NCI-H128 (cell line): ENCODE data around the gene LAPTM5.
"Not testable (repeated sequence)": the region's sequence is repeated elsewhere in the genome, so short reads cannot be mapped to it uniquely, and the experiment has no call there.

Experiments
- DNase-seq: peaks from one replicate; lab custom pipeline; 2025; ENCODE audit not compliant: unreplicated experiment; lab: John Stamatoyannopoulos, UW

Gene LAPTM5

DNA sequence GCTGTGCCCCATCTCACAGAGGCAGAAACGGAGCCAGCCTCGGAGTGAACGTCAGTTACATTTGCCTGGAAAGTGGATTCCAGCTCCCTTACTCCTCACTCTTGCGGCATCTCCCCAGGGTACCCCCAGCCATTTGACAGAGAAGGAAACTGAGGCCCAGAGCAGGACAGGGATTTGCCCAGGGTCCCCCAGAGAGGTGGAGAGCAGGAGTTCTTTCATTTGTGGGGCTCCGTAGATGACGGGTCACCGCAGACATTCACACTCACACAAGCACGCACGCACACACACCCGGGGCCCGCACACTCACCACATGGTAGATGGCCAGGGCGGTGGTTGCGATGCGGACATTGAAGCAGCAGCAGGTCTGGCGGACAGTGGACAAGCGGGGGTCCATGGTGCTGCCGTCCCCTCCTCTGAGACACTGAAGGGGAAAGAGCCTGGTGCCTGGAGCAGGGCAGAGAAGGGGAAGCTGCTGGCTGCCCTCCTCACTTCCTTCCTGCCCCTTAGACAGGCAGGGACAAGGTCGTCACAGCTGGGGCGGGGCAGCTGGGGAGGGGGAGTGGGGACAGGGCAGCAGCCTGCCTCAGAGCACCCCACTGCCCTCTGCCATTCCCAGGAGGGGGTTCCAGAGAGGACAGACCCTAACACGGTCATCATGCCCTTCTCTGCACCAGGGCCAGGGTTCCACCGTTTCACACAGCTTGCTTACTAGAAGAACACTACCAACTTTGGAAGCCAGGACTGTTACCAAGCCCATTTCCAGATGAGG lies at the start of gene LAPTM5:
Gene LAPTM5, minus strand, starts transcription at position 423 of the 769 bp plus-strand sequence. Its CDS starts 29 bp downstream, at position 394.
- DNase-seq: no peak

DNA sequence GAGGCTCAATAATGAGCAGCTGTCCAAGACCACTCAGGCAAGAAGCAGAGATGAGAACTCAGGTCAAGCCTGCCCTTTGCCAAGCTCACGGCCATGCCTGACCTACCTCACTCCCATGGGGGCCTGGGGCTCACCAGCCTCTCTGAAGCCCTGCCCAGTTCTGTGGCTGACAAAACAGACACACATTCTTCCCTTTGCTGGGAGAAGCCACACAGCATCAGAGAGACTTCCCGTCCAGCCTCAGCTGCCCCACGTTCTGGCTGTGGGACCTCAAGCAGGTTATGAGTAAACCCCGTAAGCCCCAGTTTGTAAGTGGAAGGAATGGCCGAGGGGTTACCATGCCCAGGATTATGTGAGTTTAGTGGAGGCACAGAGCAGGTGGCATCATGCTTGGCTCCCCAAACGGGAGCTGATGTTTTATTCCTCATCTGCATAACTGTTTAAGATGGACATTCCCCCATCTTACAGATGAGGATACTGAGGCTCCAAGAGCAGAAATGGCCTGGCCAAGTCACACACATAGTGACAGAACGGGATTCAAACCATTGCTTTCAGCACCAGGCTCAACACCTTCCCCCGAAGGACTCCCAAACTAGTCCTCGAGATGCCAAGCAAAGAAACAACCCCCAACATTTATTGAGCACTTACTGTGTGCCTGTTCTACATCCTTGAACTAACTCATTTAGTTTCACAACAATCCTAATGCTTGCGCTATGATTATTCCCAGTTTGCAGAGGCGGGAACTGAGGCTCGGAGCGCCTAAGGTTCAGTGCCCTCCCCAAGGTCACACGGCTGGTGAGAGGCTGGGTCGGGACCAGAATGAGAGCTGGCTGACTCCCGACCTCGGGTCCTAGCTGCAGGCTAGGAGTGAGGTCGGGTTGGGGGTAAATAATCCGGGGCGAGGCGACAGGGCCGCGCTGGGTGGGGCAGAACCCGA lies 49.1 kb upstream of the LAPTM5 start:
- no peak for DNase-seq

- no peak for DNase-seq
Measured at GRCh38 chr1:30805304-30806003, 47.9 kb upstream of the LAPTM5 start.

DNA sequence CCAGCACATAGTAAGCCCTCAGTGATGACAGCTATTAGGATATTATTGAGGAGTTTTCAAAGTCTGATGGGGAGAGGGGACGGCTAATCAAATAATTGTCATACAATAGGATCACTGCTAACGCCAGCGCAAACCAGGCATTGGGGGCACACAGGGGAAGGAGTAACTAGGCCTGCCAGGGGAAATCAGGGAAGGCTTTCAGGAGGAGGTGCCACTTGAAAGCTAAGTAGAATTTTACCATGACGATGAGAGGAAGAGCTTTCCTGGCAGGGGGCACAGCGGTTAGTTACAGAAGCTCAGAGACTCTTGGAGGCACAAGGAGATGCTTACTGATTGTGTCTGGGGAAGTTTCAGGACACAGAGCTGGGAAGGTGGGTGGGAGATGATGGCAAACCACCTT lies 47.2 kb upstream of the LAPTM5 start:
- no peak for DNase-seq

DNA sequence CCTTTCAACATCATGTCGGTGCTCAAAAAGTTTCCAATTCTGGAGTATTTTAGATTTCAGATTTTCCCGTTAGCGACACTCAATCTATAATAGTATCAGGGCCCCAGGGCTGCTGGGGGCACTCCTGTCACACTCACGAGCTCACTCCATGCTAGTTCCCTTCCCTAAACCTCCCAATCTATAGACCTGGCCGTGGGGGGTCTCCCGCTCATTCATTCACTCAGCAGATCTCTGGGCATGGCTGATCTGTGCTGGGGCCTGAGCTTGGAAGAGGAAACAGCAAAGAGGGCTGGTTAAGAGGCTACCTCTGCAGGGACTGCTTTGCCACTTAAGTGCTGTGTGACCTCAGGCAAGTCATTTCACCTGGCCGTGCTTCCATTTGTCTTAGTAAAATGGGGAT lies 46.8 kb upstream of the LAPTM5 start:
- DNase-seq: no peak

DNA sequence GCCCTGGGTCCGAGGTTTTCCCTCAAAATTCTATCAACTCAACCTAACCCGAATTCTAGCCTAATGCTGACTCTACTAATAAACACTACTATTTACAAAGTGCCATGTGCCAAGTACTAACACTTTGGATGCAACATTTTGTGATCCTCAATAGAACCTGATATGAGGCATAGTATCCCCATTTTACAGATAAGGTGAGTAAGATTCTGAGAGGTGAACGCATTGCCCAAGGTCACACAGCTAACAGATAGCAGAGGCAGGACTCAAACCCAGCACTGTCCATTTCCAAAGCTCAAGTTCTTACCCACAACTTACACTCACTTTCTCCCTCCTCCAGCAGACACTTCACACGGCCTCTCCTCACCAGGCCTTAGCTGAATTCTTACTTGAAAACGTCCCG lies 46.0 kb upstream of the LAPTM5 start:
- DNase-seq: no peak

DNA sequence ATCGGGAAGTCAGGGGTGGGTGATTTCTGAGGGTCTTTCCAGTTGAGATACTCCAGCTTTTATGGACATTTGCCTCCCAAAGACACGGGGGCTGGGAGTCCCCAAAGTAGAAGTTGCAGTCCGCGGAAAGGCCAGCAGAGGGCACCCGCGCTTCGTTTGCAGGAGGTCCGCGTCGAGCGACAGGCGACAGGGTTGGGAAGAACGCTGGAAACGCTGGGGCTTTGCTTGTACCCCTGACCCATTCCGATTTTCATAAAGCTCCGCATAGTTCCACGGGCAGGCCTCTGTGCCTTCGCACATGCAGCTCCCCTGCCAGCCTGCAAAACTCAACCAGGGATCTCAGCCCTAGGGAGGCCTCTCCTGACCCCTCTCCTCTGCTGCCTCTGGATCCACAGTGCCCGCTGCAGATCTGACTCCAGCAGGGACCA lies 44.2 kb upstream of the LAPTM5 start:
- DNase-seq: peak; percentile 72

GRCh38 chr1:30799233-30799511 lies 41.6 kb upstream of the LAPTM5 start:
- DNase-seq: no peak

DNA sequence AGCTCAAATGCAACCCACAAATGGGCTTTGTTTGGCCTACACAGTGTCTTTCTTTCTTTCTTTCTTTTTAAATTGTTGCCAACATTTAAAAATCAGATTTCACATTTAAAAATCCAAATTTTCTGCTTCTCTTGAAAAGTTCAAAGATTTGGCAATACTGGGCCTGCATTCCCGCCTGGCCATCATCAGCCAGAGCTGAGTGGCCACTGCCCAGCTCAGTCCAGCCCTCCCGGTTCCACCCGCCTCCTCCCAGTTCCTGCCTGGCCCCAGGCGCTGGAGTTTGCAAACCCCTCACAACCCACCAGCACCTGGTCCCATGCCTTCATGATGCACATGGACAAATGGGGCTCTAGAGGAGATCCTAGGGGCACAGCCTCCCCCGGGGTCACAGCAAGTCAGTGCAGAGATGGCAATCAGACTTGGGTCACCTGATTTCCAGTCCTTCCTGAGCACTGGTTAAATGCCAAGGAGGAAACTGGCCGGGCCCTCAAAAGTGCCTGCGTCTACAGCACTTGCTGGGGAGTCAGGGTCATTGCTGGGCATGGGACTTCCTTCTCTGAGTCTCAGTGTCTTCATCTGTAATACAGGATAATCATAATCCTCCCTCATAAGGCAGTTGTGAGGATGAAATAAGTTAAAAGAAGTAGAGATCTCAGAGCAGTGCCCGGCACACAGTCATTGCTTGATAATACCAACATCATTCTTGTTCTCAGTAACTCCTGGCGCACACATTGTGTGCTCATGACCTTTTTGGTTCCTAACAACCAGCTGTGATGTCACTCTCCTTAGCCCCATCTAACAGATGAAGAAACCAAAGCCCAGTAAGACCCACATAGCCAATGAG lies 41.0 kb upstream of the LAPTM5 start:
- DNase-seq: no peak

- DNase-seq: no peak
Measured at GRCh38 chr1:30795026-30795425, 37.5 kb upstream of the LAPTM5 start.

DNA sequence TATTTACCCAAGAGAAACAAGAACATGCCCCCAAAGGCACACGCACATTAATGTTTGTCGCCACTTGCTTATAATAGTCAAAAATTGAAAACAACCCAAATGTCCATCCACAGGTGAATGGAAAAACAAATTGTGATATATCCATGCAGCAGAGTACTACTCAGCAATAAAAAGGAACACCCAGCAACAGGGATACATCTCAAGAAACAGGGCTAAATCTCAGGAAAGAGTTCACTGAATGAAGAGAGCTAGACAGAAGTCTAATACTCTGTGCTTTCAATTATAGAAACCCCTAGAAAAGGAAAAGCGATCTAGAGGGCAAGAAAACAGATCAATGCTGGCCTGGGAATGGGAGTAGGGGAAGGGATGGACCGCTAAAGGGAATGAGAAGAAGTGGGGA lies 36.7 kb upstream of the LAPTM5 start:
- DNase-seq: no peak

DNA sequence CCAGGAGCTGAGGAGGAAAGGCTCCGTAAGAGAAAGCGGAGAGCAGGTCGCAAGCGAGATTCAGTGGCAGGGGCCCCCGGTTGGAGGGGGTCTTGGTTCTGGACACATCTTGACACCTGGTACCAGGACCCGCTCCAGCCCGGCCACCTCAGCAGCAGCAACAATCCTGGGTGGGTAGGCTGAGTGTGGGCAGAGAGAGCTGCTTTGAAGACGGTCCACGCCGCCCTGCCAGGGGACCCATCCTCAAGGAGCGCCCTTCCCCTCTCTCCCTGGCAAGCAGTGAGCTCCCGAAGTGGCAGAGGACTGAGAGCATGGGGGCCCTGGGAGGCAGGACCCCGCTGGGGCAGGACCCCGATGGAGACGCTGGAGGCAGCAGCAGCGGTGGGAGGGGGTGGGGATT lies 35.6 kb upstream of the LAPTM5 start:
- DNase-seq: no peak

DNA sequence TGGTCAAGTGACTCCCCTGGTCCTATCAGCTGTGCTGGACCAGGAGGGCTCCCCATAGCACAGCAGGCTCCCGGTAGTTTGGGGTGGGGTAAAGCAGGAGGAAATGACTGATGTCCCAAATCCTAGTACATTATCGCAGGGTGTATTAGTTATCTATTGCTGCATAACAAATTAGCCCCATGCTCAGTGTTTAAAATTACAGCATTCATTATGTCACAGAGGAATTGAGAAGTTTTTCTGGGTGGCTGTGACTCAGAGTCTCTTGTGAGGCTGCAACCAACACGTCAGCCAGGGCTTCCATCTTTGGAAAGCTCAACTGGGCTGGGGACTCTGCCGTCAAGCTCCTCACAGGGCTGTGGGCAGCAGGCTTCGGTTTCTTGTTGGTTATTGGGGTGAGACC lies 34.3 kb upstream of the LAPTM5 start:
- DNase-seq: no peak

DNA sequence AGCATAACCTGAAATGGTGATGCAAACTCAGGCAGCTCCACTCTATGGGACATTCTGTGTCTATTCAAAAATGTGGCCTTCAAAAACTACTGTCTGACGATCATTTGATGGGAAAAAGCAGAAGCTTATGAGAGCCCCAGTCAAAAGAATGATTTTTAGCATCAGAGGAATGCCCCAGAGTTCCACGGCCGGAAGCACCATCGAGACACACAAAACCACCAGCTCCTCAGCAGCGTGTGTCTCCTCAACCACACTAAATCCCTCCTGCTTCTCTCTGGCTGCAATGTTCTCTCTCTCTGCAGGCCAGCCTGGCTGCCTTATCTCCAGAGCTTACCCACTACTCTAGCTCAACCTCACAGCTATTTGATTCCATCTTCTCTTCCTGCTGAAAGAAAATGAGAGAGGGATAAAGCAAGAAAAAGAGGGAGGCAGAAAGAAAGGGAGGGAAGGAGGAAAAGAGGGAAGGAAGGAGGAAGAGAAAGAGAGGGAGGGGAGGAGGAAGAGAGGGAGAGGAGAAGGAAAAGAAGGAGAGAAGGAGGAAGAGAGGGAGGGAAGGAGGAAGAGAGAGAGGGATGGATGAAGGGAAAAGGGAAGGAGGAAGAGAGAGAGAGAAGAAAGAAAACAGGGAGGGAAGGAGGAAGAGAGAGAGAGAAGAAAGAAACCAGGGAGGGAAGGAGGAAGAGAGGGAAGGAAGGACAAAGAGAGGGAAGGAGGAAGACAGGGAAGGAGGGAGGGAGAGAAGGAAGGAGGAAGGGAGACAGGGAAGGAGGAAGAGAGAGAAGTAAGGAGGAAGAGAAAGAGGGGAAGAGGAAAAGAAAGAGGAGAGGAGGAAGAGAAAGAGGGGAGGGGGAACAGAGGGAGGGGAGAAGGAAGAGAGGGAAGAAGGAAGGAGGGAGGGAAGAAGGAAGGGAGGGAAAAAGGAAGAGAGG lies 33.5 kb upstream of the LAPTM5 start:
- DNase-seq: no peak

DNA sequence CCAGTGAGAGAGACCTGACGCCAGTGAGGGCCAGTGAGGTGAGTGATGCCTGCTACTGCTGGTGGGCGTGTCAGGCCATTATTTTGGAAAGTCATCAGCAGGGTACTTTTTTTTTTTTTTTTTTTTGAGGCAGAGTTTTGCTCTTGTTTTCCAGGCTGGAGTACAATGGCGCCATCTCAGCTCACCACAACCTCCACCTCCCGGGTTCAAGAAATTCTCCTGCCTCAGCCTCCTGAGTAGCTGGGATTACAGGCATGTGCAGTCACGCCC lies 32.6 kb upstream of the LAPTM5 start:
- not testable (repeated sequence) for DNase-seq

DNA sequence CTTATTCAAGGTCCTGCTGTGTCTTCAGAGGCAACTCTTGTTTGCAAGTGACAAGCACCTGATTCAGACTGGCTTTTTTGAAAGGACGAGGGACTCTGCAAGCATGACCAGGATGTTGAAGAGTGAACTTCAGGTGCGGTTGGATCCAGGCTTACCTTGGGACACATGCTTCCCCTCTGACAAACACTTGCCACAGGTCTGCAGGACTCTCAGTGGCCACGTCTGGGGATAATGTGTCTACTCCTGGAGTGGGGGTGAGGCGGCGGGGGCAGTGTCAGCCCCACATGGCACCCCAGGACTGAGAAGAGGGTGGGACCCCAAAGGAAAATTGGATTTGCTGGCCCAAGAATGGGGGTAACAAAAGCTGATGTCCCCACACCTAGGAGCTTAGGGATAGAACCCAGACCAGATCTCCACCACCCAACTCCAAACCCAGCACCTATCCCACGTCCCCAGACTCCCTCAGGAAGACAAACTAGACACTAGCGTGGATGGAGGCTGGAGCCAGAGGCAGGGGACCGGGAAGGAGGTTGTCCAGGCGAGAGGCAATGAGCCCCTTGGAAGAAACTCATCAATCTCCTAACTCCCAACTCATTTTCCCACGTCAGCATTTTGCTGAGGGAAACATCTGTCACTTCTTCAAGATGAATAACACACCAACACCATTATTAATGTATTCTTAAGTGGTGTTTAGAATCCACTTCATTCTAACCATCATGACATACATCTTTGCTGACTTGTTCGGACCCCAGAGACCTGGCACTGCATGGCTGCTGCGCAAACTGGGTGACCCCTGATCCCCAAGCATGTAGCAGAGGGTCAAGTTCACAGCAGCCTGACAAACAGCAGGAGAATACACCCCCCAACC lies 32.0 kb upstream of the LAPTM5 start:
- no peak for DNase-seq

- DNase-seq: no peak
Measured at GRCh38 chr1:30788580-30789387, 31.2 kb upstream of the LAPTM5 start.

DNA sequence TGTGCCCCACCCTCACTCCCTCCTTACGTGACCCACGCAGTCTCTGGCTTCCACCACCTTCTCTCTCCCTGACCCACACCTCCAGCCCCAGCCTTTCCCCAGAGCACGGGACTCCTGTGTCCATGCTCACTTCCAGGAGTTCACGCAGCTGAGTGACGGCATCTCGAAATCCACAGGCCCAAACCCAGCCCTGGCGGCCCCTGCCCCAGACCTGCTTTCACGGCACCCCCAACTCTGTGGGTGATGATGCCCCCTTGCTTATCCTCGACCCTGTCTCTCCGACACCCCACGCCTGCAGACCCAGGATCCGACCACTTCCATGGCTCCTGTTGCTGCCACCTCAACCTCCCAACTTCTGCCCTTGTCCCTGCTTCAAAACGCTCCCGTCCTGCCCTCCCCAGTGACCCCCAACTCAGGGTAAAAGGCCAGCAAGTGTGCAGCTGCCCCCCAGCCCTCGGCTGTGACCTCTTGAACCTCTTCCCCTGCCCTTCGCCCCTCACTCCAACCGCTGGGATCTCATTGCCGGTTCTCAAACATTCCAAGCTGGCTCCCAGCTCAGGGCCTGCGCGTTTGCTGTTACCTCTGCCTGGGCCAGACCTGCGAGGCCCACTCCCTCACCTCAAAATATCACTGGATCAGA lies 30.4 kb upstream of the LAPTM5 start:
- DNase-seq: no peak
